ENCODE results near the gene GAPDHS. TPM values are rescaled to one million over a fixed set of nuclear protein-coding genes. Genes with fewer than 3 reads are reported as not detected.
A peak's percentile ranks its signal among the peaks of the same experiment; 100 is the strongest.

Gene GAPDHS
- total RNA-seq, 6 experiments from 2014 or later: not detected

DNA sequence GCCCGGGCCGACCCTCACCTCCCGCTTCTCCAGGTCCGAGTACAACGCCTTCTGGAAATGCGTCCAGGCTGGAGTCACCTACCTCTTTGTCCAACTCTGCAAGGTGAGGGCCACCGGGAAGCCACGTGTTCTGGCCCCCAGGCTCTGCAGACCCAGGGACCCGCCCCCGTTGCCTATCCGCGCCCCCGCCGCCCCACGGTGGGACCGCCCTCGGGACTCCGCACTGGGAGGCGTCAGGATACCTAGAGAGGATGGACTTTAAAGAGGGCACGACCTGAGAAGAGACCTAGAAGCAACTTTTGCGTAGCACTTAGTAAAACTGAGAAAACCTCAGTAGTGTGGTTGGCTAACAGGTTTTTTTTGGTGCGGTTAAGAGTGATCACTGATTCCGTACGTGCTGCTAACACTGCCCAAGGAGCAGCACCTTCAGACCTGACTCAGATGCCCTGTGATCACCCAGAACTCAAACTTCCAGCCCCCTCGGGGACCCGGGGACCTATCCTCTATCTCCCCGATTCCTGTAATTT is 12.7 kb downstream of the GAPDHS start:
- peaks cover 6% of the 10 kb centered on the region; the same call in 1 of the 2 replicates for H3K36me3 Mint-ChIP-seq (ENCODE audit: low read depth)
- DNase-seq: no peak
- H3K27ac Mint-ChIP-seq: peak overlapping the region; percentile 75
- TF ChIP-seq, protein P1, sequence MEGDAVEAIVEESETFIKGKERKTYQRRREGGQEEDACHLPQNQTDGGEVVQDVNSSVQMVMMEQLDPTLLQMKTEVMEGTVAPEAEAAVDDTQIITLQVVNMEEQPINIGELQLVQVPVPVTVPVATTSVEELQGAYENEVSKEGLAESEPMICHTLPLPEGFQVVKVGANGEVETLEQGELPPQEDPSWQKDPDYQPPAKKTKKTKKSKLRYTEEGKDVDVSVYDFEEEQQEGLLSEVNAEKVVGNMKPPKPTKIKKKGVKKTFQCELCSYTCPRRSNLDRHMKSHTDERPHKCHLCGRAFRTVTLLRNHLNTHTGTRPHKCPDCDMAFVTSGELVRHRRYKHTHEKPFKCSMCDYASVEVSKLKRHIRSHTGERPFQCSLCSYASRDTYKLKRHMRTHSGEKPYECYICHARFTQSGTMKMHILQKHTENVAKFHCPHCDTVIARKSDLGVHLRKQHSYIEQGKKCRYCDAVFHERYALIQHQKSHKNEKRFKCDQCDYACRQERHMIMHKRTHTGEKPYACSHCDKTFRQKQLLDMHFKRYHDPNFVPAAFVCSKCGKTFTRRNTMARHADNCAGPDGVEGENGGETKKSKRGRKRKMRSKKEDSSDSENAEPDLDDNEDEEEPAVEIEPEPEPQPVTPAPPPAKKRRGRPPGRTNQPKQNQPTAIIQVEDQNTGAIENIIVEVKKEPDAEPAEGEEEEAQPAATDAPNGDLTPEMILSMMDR (IDR thresholded peaks at IDR 0.05): no peak
- H3K4me3 Mint-ChIP-seq: peak overlapping the region; percentile 97
- H3K9me3 Mint-ChIP-seq: no peaks in the 10 kb centered on the region
- peaks cover 2% of the 10 kb centered on the region for H3K27me3 Mint-ChIP-seq (ENCODE audit: insufficient read depth)
- peaks cover 22% of the 10 kb centered on the region for H3K4me1 Mint-ChIP-seq (ENCODE audit: low read depth)

DNA sequence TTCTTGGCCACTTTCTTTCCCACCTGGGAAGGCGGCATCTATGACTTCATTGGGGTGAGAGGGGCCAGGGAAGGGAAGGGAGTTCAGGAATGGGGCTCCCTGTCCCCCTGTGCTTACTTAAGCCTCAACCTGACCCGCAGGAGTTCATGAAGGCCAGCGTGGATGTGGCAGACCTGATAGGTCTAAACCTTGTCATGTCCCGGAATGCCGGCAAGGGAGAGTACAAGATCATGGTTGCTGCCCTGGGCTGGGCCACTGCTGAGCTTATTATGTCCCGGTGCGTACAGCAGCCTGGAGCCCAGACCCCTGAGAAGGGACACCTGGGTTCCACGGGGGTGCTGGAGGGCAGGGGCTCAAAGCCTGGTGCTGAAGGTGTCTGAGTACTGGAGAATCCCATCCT is 13.3 kb downstream of the GAPDHS start:
- Mint-ChIP-seq H3K27ac (peak overlapping the region; percentile 75), H3K36me3 (ENCODE audit: low read depth) (peaks cover 6% of the 10 kb centered on the region; the same call in 1 of the 2 replicates), H3K4me3 (peak overlapping the region; percentile 97), H3K4me1 (ENCODE audit: low read depth) (peaks cover 22% of the 10 kb centered on the region), H3K27me3 (ENCODE audit: insufficient read depth) (peaks cover 2% of the 10 kb centered on the region), H3K9me3 (no peaks in the 10 kb centered on the region)
- TF ChIP-seq, protein P1 (IDR thresholded peaks at IDR 0.05): no peak
- DNase-seq: no peak

DNA sequence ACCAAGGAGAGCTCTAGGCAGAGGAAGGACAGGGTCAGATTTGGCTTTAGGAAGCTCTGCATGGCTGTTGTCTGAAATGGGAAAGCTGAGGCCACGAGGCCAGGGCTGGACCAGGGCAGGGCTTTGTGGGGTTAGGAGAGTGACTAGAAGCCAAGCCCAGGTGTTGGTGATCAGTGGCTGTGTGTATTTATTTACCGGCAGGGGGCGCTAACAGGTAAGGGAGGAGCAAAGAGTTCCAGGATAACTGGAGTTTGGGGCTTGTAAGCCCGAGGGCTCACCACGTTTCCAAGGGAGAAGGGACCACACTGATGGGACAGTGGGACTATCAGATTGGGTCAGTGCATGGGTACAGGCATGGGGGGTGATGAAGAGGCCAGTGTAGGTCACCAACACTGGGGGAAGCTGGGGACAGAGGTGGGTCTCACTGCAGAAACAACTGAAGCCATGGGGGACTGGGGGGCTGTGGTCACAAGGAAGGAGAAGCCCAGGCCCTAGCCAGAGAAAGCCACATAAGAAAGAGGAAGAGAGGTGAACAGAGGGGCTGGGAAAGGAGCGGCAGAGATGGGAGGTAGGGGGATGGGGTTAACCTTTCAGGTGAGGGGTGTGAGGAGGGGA is 16.0 kb downstream of the GAPDHS start:
- no peak overlapping the region for H3K27ac Mint-ChIP-seq
- no peaks in the 10 kb centered on the region for H3K9me3 Mint-ChIP-seq
- H3K27me3 Mint-ChIP-seq (ENCODE audit: insufficient read depth): peaks cover 6% of the 10 kb centered on the region
- H3K4me1 Mint-ChIP-seq (ENCODE audit: low read depth): peaks cover 19% of the 10 kb centered on the region
- peaks cover 6% of the 10 kb centered on the region; the same call in 1 of the 2 replicates for H3K36me3 Mint-ChIP-seq (ENCODE audit: low read depth)
- H3K4me3 Mint-ChIP-seq: no peak overlapping the region
- peak; percentile 46 for DNase-seq
- TF ChIP-seq, protein P1 (IDR thresholded peaks at IDR 0.05): peak; percentile 92

DNA sequence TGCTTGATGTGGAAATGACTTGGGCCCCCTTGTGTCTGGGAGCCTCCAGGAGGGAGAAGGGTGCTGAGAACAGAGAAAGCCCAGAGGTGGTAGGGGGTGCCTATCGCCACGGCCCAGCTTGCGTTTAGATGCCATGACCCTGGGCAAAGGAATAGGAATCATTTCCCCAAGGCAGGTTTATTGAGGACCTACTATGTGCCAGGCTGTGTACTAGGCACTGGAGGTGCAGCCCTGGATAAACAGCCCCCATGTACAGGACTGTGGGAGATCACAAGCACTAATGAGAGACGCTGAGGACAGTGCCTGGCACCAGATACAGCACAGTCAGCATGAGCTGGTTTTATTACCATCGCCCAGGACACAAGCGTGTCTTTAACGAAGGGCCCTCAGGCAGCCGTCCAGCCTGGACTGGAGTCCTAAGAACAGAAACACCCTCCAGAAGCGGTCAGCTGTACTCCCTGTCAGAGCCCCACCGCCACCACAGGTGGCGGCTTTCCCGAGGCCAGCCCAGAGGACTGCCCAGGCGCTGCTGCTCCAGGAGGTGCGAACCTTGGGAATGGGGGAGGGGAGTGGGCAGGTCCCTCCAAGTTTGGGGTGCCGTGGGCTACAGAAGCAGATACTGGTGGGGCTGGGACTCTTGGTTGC is 16.7 kb downstream of the GAPDHS start:
- peaks cover 8% of the 10 kb centered on the region for H3K27me3 Mint-ChIP-seq (ENCODE audit: insufficient read depth)
- no peak for DNase-seq
- H3K27ac Mint-ChIP-seq: no peak overlapping the region
- H3K36me3 Mint-ChIP-seq (ENCODE audit: low read depth): peaks cover 6% of the 10 kb centered on the region; the same call in 1 of the 2 replicates
- peaks cover 15% of the 10 kb centered on the region for H3K4me1 Mint-ChIP-seq (ENCODE audit: low read depth)
- H3K9me3 Mint-ChIP-seq: no peaks in the 10 kb centered on the region
- no peak overlapping the region for H3K4me3 Mint-ChIP-seq
- TF ChIP-seq, protein P1 (IDR thresholded peaks at IDR 0.05): no peak

DNA sequence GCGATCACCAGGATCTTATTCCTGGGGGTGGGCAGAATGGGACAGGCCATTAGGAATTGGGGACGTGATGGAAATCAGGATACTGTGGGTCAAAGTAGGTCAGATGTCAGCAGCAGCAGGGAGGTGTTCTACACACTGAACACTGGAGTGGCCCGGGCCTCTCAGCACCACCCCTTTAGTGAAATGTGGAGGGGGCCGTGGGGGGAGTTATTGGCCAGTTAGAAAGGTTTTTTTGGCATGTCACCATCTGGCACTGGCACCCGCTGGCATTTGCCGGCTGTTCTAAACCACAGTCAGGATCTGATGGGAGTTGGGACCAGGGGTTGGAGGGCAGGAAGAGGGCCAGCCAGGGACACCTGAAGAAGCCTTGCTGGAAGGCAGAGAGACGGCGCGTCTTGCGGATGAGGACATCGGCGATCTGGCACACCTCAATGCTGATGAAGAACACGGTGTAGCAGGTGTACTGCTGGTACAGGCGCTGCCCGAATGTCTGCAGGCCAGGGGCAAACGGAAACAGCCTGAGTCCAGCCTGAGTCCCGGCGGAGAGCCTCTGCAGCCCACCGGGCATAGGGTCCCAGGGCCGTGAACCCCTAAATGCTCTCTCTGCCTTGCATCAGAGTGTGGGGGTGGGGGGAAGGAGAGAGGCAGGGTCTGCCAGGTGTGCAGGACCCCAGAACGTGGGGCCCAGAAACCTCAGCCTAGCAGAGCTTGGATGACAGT is 18.0 kb downstream of the GAPDHS start:
- TF ChIP-seq, protein P1 (IDR thresholded peaks at IDR 0.05): no peak
- no peak for DNase-seq
- Mint-ChIP-seq H3K36me3 (ENCODE audit: low read depth) (peaks cover 6% of the 10 kb centered on the region; the same call in 1 of the 2 replicates), H3K27me3 (ENCODE audit: insufficient read depth) (peaks cover 10% of the 10 kb centered on the region), H3K4me3 (no peak overlapping the region), H3K27ac (no peak overlapping the region), H3K9me3 (no peaks in the 10 kb centered on the region), H3K4me1 (ENCODE audit: low read depth) (peaks cover 12% of the 10 kb centered on the region)

All from HFFc6 (cell line).